Choroid plexus epithelial cell (primary cell): ENCODE results near the gene ATP13A3.
"Not testable (repeated sequence)": the region's sequence is repeated elsewhere in the genome, so short reads cannot be mapped to it uniquely, and the experiment has no call there.

Experiments
- DNase-seq: peaks from one replicate; pipeline ENCODE4 v3.0.0-alpha.2; 2010; ENCODE audit warnings: low read depth
- H3K4me3 ChIP-seq: 2 replicates; pipeline ENCODE4 v1.5.1; 2011; ENCODE audit warnings: low read depth, mild to moderate bottlenecking, control low read depth, low read length, moderate library complexity
- CTCF ChIP-seq: conservative IDR thresholded peaks from 2 replicates; pipeline ENCODE4 v1.5.1; 2011; ENCODE audit warnings: low read depth, mild to moderate bottlenecking, control low read depth, inconsistent platforms, low read length, moderate library complexity

The ATP13A3 gene

GRCh38 chr3:194486540-194487288 is at the start of gene ATP13A3:
Gene ATP13A3, minus strand, starts transcription at chr3:194487002. Its CDS starts 24,812 bp downstream, at chr3:194462190.
- TF ChIP-seq CTCF = no peak

GRCh38 chr3:194535199-194535598 is 48.4 kb upstream of the ATP13A3 start:
- H3K4me3 ChIP-seq, DNase-seq: not testable (repeated sequence)

More at GRCh38 chr3:194486540-194487288, at the start of gene ATP13A3:
- peak; percentile 92 for DNase-seq
- peak within 1 kb of the TSS; percentile 73 for H3K4me3 ChIP-seq

GRCh38 chr3:194534243-194534642 is 47.4 kb upstream of the ATP13A3 start:
- no peak overlapping the region for H3K4me3 ChIP-seq
- no peak for TF ChIP-seq CTCF
- DNase-seq = no peak

- DNase-seq = no peak
- no peak for TF ChIP-seq CTCF
- no peak overlapping the region for H3K4me3 ChIP-seq
Measured at GRCh38 chr3:194532591-194532990, 45.8 kb upstream of the ATP13A3 start.

GRCh38 chr3:194527726-194528125 is 40.9 kb upstream of the ATP13A3 start:
- TF ChIP-seq CTCF = no peak
- DNase-seq = no peak

GRCh38 chr3:194526164-194526563 is 39.4 kb upstream of the ATP13A3 start:
- DNase-seq = no peak
- no peak for TF ChIP-seq CTCF
- H3K4me3 ChIP-seq = no peak overlapping the region

More at GRCh38 chr3:194527726-194528125, 40.9 kb upstream of the ATP13A3 start:
- no peak overlapping the region for H3K4me3 ChIP-seq

GRCh38 chr3:194522579-194523046 is 35.8 kb upstream of the ATP13A3 start:
- TF ChIP-seq CTCF = no peak
- peak; percentile 30 for DNase-seq
- no peak overlapping the region for H3K4me3 ChIP-seq
